SU-DHL-6 (cell line): Measurements from ENCODE around the gene ITGB2.

Source experiments
- EZH2phosphoT487 ChIP-seq: fragments of 200-600 bp; sonication (generic), shearing (Covaris generic); conservative IDR thresholded peaks from 2 replicates; pipeline ENCODE4 v1.6.1; 2018; ENCODE audit warnings: mild to moderate bottlenecking, antibody characterized with exemption, low read length, moderate library complexity, mixed read lengths
- TF ChIP-seq, protein P1 (sequence below): fragments of 200-600 bp; sonication (generic); IDR thresholded peaks from one replicate; pipeline ENCODE4 v1.5.1; 2017; ENCODE audit warnings: antibody characterized with exemption, mild to moderate bottlenecking, low read length, moderate library complexity; ENCODE audit not compliant: insufficient read depth, poor library complexity, severe bottlenecking

- TF ChIP-seq, protein P1, sequence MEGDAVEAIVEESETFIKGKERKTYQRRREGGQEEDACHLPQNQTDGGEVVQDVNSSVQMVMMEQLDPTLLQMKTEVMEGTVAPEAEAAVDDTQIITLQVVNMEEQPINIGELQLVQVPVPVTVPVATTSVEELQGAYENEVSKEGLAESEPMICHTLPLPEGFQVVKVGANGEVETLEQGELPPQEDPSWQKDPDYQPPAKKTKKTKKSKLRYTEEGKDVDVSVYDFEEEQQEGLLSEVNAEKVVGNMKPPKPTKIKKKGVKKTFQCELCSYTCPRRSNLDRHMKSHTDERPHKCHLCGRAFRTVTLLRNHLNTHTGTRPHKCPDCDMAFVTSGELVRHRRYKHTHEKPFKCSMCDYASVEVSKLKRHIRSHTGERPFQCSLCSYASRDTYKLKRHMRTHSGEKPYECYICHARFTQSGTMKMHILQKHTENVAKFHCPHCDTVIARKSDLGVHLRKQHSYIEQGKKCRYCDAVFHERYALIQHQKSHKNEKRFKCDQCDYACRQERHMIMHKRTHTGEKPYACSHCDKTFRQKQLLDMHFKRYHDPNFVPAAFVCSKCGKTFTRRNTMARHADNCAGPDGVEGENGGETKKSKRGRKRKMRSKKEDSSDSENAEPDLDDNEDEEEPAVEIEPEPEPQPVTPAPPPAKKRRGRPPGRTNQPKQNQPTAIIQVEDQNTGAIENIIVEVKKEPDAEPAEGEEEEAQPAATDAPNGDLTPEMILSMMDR = no peak
- TF ChIP-seq EZH2phosphoT487 = no peak
Observed at GRCh38 chr21:44837537-44837936, 83.2 kb downstream of the ITGB2 start.
